Measurements from ENCODE around the gene PPP2R5B.

The PPP2R5B gene

GRCh38 chr11:64908766-64909165, 15.7 kb upstream of the PPP2R5B start:
- DNase-seq (ENCODE audit: low spot score) = no peak

- no peak for DNase-seq (ENCODE audit: low spot score)
Measured at GRCh38 chr11:64909653-64910343, 14.7 kb upstream of the PPP2R5B start.

GRCh38 chr11:64910451-64911093, 13.9 kb upstream of the PPP2R5B start:
- no peak for DNase-seq (ENCODE audit: low spot score)

GRCh38 chr11:64911142-64911541, 13.3 kb upstream of the PPP2R5B start:
- DNase-seq (ENCODE audit: low spot score) = no peak

GRCh38 chr11:64911689-64912088, 12.8 kb upstream of the PPP2R5B start:
- DNase-seq (ENCODE audit: low spot score) = no peak

- no peak for DNase-seq (ENCODE audit: low spot score)
Measured at GRCh38 chr11:64913171-64913727, 11.2 kb upstream of the PPP2R5B start.

GRCh38 chr11:64914123-64914522, 10.4 kb upstream of the PPP2R5B start:
- no peak for DNase-seq (ENCODE audit: low spot score)

- no peak for DNase-seq (ENCODE audit: low spot score)
Measured at GRCh38 chr11:64915376-64915887, 9.1 kb upstream of the PPP2R5B start.

- peak; percentile 46 for DNase-seq (ENCODE audit: low spot score)
Measured at GRCh38 chr11:64916040-64916774, 8.3 kb upstream of the PPP2R5B start.

GRCh38 chr11:64916775-64917662, 7.5 kb upstream of the PPP2R5B start, which contains the start of gene ATG2A:
ATG2A (minus strand) TSS chr11:64917209; CDS start chr11:64917135, 74 bp downstream.
- DNase-seq (ENCODE audit: low spot score) = peak; percentile 99

GRCh38 chr11:64917663-64917995, 6.9 kb upstream of the PPP2R5B start:
- no peak for DNase-seq (ENCODE audit: low spot score)

GRCh38 chr11:64918017-64918416, 6.5 kb upstream of the PPP2R5B start:
- peak; percentile 43 for DNase-seq (ENCODE audit: low spot score)

- DNase-seq (ENCODE audit: low spot score) = no peak
Measured at GRCh38 chr11:64919627-64920026, 4.9 kb upstream of the PPP2R5B start.

- no peak for DNase-seq (ENCODE audit: low spot score)
Measured at GRCh38 chr11:64920124-64920523, 4.4 kb upstream of the PPP2R5B start.

- DNase-seq (ENCODE audit: low spot score) = no peak
Measured at GRCh38 chr11:64921384-64921783, 3.1 kb upstream of the PPP2R5B start.

- no peak for DNase-seq (ENCODE audit: low spot score)
Measured at GRCh38 chr11:64923151-64923661, 1.3 kb upstream of the PPP2R5B start.

- DNase-seq (ENCODE audit: low spot score) = peak; percentile 56
Measured at GRCh38 chr11:64924910-64925284, 408 bp downstream of the PPP2R5B start.

GRCh38 chr11:64925536-64926436, 1.3 kb downstream of the PPP2R5B start:
- no peak for DNase-seq (ENCODE audit: low spot score)

- DNase-seq (ENCODE audit: low spot score) = no peak
Measured at GRCh38 chr11:64926689-64927088, 2.2 kb downstream of the PPP2R5B start.

- no peak for DNase-seq (ENCODE audit: low spot score)
Measured at GRCh38 chr11:64928957-64929356, 4.5 kb downstream of the PPP2R5B start.

Data from AG20443 (cell line).